K562 (cell line): ENCODE results near the gene IL17RC. TPM values are rescaled to one million over a fixed set of nuclear protein-coding genes. Genes with fewer than 3 reads are reported as not detected.

Experiments
- ATF2 ChIP-seq: sonication (generic); formaldehyde crosslinking; IDR thresholded peaks from 2 replicates; pipeline ENCODE4 v1.8.1; 2022; ENCODE audit warnings: missing genetic modification reagents
- CBX1 ChIP-seq: sonication (generic); IDR thresholded peaks from 2 replicates; pipeline ENCODE4 v1.6.1; 2016; ENCODE audit warnings: antibody characterized with exemption, low read depth, mild to moderate bottlenecking
- CEBPZ ChIP-seq: fragments of 150-350 bp; IDR thresholded peaks from 2 replicates; pipeline ENCODE4 v1.6.1; 2014; ENCODE audit warnings: low read depth, mild to moderate bottlenecking, low read length, borderline replicate concordance
- KDM1A ChIP-seq, 2 experiments: fragments of 450-650 bp; IDR thresholded peaks; 2 replicates each; pipeline ENCODE4 v1.6.1; 2016; ENCODE audit warnings: mild to moderate bottlenecking in 2 of 2
- MLX ChIP-seq, 2 experiments: fragments of 450-650 bp in 1 of 2; sonication (generic) in 1 of 2; formaldehyde crosslinking; conservative IDR thresholded peaks; 2 replicates each; pipeline versions ENCODE4 v1.4.0 to v1.8.1; 2020 to 2022; ENCODE audit warnings: mild to moderate bottlenecking in 1 of 2, missing genetic modification reagents in 1 of 2
- NONO ChIP-seq, 2 experiments: fragments of 200-400 bp in 1 of 2; fragments of 450-650 bp in 1 of 2; formaldehyde crosslinking in 1 of 2; IDR thresholded peaks; 2 replicates each; pipeline ENCODE4 v1.6.1; 2017; ENCODE audit warnings: low read depth in 2 of 2, mild to moderate bottlenecking in 2 of 2, moderate library complexity in 2 of 2, low read length in 1 of 2
- SAFB2 ChIP-seq: fragments of 200-400 bp; formaldehyde crosslinking; IDR thresholded peaks from 2 replicates; pipeline ENCODE4 v1.6.1; 2018; ENCODE audit warnings: borderline replicate concordance, low read length, low read depth, moderate library complexity; ENCODE audit not compliant: severe bottlenecking
- ZBTB40 ChIP-seq, 2 experiments: fragments of 450-650 bp in 1 of 2; sonication (generic) in 1 of 2; formaldehyde crosslinking in 1 of 2; IDR thresholded peaks; 2 replicates each; pipeline versions ENCODE4 v1.7.1 to v1.9.0; 2016 to 2022; ENCODE audit warnings: inconsistent platforms in 1 of 2, mild to moderate bottlenecking in 1 of 2, missing genetic modification reagents in 1 of 2
- ZNF655 ChIP-seq: fragments of 250-450 bp; sonication (Bioruptor Pico); IDR thresholded peaks from 2 replicates; pipeline ENCODE4 v1.5.0; 2021
- ZSCAN32 ChIP-seq: fragments of 450-650 bp; formaldehyde crosslinking; IDR thresholded peaks from 2 replicates; pipeline ENCODE4 v1.4.0; 2020; ENCODE audit warnings: mild to moderate bottlenecking, moderate library complexity
- polyA plus RNA-seq, 8 experiments: library from polyadenylated mRNA; depleted of rRNA in 4 of 8; stranded (reverse) in 5 of 8; unstranded in 3 of 8; fragments of >200 nt; fragmentation: Nextera tagmentation in 2 of 8; fragmentation: Illumina TruSeq in 1 of 8; extraction: Ambion mirVana in 2 of 8; extraction: Trizol in 1 of 8; gene quantifications; 2 replicates each; pipeline versions ENCODE4 v1.2.1 to v1.2.3, GENCODE V29; 2011 to 2014; ENCODE audit warnings: inconsistent platforms in 1 of 8, missing spikeins in 1 of 8
- total RNA-seq, 7 experiments: library from RNA; depleted of rRNA in 6 of 7; stranded (reverse); fragments of >200 nt in 6 of 7; fragmentation: Illumina TruSeq in 2 of 7; extraction: Trizol in 2 of 7; gene quantifications; 2 replicates each; pipeline versions ENCODE4 v1.2.1 to v1.2.3, GENCODE V29; 2011 to 2021; ENCODE audit warnings: low replicate concordance in 1 of 7

Gene IL17RC
- total and polyA plus RNA-seq, 9 of the 15 experiments (the other 6 are each of a cell fraction or from before 2014, with no cell fraction given): 0.15 to 11.4 (median 7.1) TPM; not detected in 1

DNA sequence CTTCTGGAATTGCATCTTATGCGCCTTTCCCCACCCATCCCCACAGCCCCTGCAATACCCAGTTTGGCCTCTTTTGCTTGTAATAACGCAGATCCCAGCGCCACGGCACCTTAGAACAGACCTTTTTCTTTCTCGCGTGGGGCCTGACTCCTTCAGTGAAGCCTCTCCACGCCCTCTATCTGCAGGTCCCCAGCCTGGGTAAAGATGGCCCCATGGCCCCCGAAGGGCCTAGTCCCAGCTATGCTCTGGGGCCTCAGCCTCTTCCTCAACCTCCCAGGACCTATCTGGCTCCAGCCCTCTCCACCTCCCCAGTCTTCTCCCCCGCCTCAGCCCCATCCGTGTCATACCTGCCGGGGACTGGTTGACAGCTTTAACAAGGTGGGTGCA is 17.3 kb downstream of the IL17RC start (continued):
- TF ChIP-seq ATF2 (CRISPR knock-in tag) (no peak), CEBPZ (no peak), ZNF655 (CRISPR knock-in tag) (no peak), ZBTB40 (IDR thresholded peaks at IDR 0.05) (peak; percentile 26; the same call in 1 of the 2 replicates), ZBTB40 (CRISPR knock-in tag; IDR thresholded peaks at IDR 0.05) (no peak), SAFB2 (no peak), KDM1A (IDR thresholded peaks at IDR 0.05) (no peak), NONO (IDR thresholded peaks at IDR 0.05; ENCODE audit: low read depth in 2 of 2, low read length in 1 of 2) (no peak), CBX1 (no peak), ZSCAN32 (CRISPR knock-in tag) (no peak), MLX (CRISPR knock-in tag; conservative IDR thresholded peaks at IDR 0.05) (0 out of 4 replicates have a peak, but pooled peaks of 1 of the 2 experiments have one; percentile 38)
